Measurements from ENCODE around the gene NOP53.
"Not testable (repeated sequence)": the region's sequence is repeated elsewhere in the genome, so short reads cannot be mapped to it uniquely, and the experiment has no call there.

The NOP53 gene

GRCh38 chr19:47745010-47745901 is at the start of gene NOP53:
TSS of gene NOP53 (plus strand) at chr19:47745546. CDS start at chr19:47745560, 14 bp downstream.
- in situ Hi-C loops (cut with HindIII; ENCODE audit: low sequenced_read_pairs) = no loop called here

GRCh38 chr19:47696635-47697034 is 48.7 kb upstream of the NOP53 start:
- in situ Hi-C loops (cut with HindIII; ENCODE audit: low sequenced_read_pairs) = no loop called here

GRCh38 chr19:47697863-47698609 is 47.3 kb upstream of the NOP53 start:
- in situ Hi-C loops (cut with HindIII; ENCODE audit: low sequenced_read_pairs) = no loop called here

- in situ Hi-C loops (cut with HindIII; ENCODE audit: low sequenced_read_pairs) = no loop called here
These were observed 46.6 kb upstream of the NOP53 start for GRCh38 chr19:47698631-47699359.

- in situ Hi-C loops (cut with HindIII; ENCODE audit: low sequenced_read_pairs) = no loop called here
These were observed 45.9 kb upstream of the NOP53 start for GRCh38 chr19:47699360-47699917.

GRCh38 chr19:47700934-47701716 is 44.2 kb upstream of the NOP53 start:
- in situ Hi-C loops (cut with HindIII; ENCODE audit: low sequenced_read_pairs) = no loop called here

- in situ Hi-C loops (cut with HindIII; ENCODE audit: low sequenced_read_pairs) = no loop called here
These were observed 43.4 kb upstream of the NOP53 start for GRCh38 chr19:47701717-47702552.

- in situ Hi-C loops (cut with HindIII; ENCODE audit: low sequenced_read_pairs) = no loop called here
These were observed 42.7 kb upstream of the NOP53 start for GRCh38 chr19:47702671-47703070.

GRCh38 chr19:47703301-47703700 is 42.0 kb upstream of the NOP53 start:
- in situ Hi-C loops (cut with HindIII; ENCODE audit: low sequenced_read_pairs) = no loop called here

GRCh38 chr19:47704024-47704423 is 41.3 kb upstream of the NOP53 start:
- in situ Hi-C loops (cut with HindIII; ENCODE audit: low sequenced_read_pairs) = no loop called here

GRCh38 chr19:47704656-47705055 is 40.7 kb upstream of the NOP53 start:
- in situ Hi-C loops (cut with HindIII; ENCODE audit: low sequenced_read_pairs) = no loop called here

GRCh38 chr19:47707135-47707925 is 38.0 kb upstream of the NOP53 start:
- in situ Hi-C loops (cut with HindIII; ENCODE audit: low sequenced_read_pairs) = no loop called here

GRCh38 chr19:47711652-47712242 is 33.6 kb upstream of the NOP53 start:
- in situ Hi-C loops (cut with HindIII; ENCODE audit: low sequenced_read_pairs) = no loop called here

- in situ Hi-C loops (cut with HindIII; ENCODE audit: low sequenced_read_pairs) = no loop called here
These were observed 32.0 kb upstream of the NOP53 start, which contains the start of gene EHD2 for GRCh38 chr19:47713046-47714021. TSS of gene EHD2 (plus strand) at chr19:47713422. CDS start at chr19:47716613, 3,191 bp downstream.

GRCh38 chr19:47714339-47714738 is 31.0 kb upstream of the NOP53 start:
- in situ Hi-C loops (cut with HindIII; ENCODE audit: low sequenced_read_pairs) = no loop called here

- in situ Hi-C loops (cut with HindIII; ENCODE audit: low sequenced_read_pairs) = not testable (repeated sequence)
These were observed 30.5 kb upstream of the NOP53 start for GRCh38 chr19:47714855-47715254.
